Mesendoderm (in vitro differentiated cells): ENCODE measurements around the gene CADM1.

ENCODE experiments used
- DNase-seq: peaks from one replicate; pipeline ENCODE4 v3.0.0; 2013
- H2AK5ac ChIP-seq: 2 replicates; pipeline ENCODE4 v1.6.1; 2013; ENCODE audit warnings: low read length, inconsistent platforms
- H2BK120ac ChIP-seq: 2 replicates; pipeline ENCODE4 v1.6.1; 2013; ENCODE audit warnings: low read depth, mild to moderate bottlenecking, low read length, moderate library complexity, mixed read lengths
- H2BK15ac ChIP-seq: replicated peaks from 2 replicates; pipeline ENCODE4 v1.6.1; 2013; ENCODE audit warnings: low read depth, mild to moderate bottlenecking, moderate library complexity
- H2BK5ac ChIP-seq: 2 replicates; pipeline ENCODE4 v1.6.1; 2013; ENCODE audit warnings: low read length, inconsistent platforms
- H3K18ac ChIP-seq: 2 replicates; pipeline ENCODE4 v1.6.1; 2013; ENCODE audit warnings: mild to moderate bottlenecking, low read length, mixed read lengths
- H3K23ac ChIP-seq: one replicate; pipeline ENCODE4 v1.6.1; 2013; ENCODE audit warnings: low read length
- H3K27ac ChIP-seq: 2 replicates; pipeline ENCODE4 v1.5.1; 2013; ENCODE audit warnings: low read depth, mild to moderate bottlenecking, inconsistent platforms, low read length, moderate library complexity
- H3K27me3 ChIP-seq: 2 replicates; pipeline ENCODE4 v1.6.1; 2013; ENCODE audit warnings: low read length, control low read depth, mild to moderate bottlenecking, inconsistent platforms; ENCODE audit not compliant: insufficient read depth, poor library complexity
- H3K36me3 ChIP-seq: 2 replicates; pipeline ENCODE4 v1.6.1; 2013; ENCODE audit warnings: low read length, inconsistent platforms; ENCODE audit not compliant: control insufficient read depth, insufficient read depth
- H3K4ac ChIP-seq: one replicate; pipeline ENCODE4 v1.6.1; 2013; ENCODE audit warnings: low read depth, mild to moderate bottlenecking, low read length, moderate library complexity
- H3K4me1 ChIP-seq: 2 replicates; pipeline ENCODE4 v1.6.1; 2013; ENCODE audit warnings: low read depth, low read length, inconsistent platforms; ENCODE audit not compliant: control insufficient read depth
- H3K4me2 ChIP-seq: 2 replicates; pipeline ENCODE4 v1.6.1; 2013; ENCODE audit warnings: low read length
- H3K4me3 ChIP-seq: 2 replicates; pipeline ENCODE4 v1.5.1; 2013; ENCODE audit warnings: mild to moderate bottlenecking, low read length
- H3K56ac ChIP-seq: one replicate; pipeline ENCODE4 v1.6.1; 2013; ENCODE audit warnings: low read length
- H3K79me1 ChIP-seq: 2 replicates; pipeline ENCODE4 v1.6.1; 2013; ENCODE audit warnings: low read length, inconsistent platforms
- H3K79me2 ChIP-seq: 2 replicates; pipeline ENCODE4 v1.6.1; 2013; ENCODE audit warnings: mild to moderate bottlenecking, low read length; ENCODE audit not compliant: control insufficient read depth, insufficient read depth
- H3K9ac ChIP-seq: 2 replicates; pipeline ENCODE4 v1.6.1; 2013; ENCODE audit warnings: low read length, inconsistent platforms
- H4K5ac ChIP-seq: one replicate; pipeline ENCODE4 v1.6.1; 2013; ENCODE audit warnings: low read length
- H4K8ac ChIP-seq: one replicate; pipeline ENCODE4 v1.6.1; 2013; ENCODE audit warnings: low read depth, mild to moderate bottlenecking, control low read depth, low read length, moderate library complexity
- WGBS: extraction: QIAGEN DNeasy Blood & Tissue Kit; methylation state at CpG from one replicate; pipeline ENCODE4 v1.1.7; 2013; ENCODE audit warnings: low lambda C conversion rate, missing lambda C conversion rate; ENCODE audit not compliant: insufficient coverage; ENCODE audit errors: extremely low coverage; 5-methylcytosine and 5-hydroxymethylcytosine counted together

Gene CADM1

GRCh38 chr11:115269191-115269950 is 234.8 kb downstream of the CADM1 start:
- Histone ChIP-seq H3K4ac (no peak overlapping the region), H2BK5ac (no peak overlapping the region), H2AK5ac (no peak overlapping the region), H3K27ac (no peak overlapping the region), H3K56ac (no peak overlapping the region), H3K4me1 (no peaks in the 10 kb centered on the region), H3K4me3 (no peak overlapping the region), H3K4me2 (no peak overlapping the region), H3K36me3 (no peaks in the 10 kb centered on the region), H3K18ac (no peak overlapping the region), H2BK120ac (no peak overlapping the region), H4K5ac (no peak overlapping the region), H2BK15ac (no peak overlapping the region), H4K8ac (no peak overlapping the region), H3K9ac (no peak overlapping the region), H3K23ac (no peak overlapping the region), H3K27me3 (no peaks in the 10 kb centered on the region), H3K79me1 (no peaks in the 10 kb centered on the region), H3K79me2 (no peaks in the 10 kb centered on the region)
- no CpG with 5 or more reads among the region's 8 CpGs for WGBS
- no peak for DNase-seq

- no peak overlapping the region for H4K8ac ChIP-seq
- no peaks in the 10 kb centered on the region for H3K36me3 ChIP-seq
- H3K4me1 ChIP-seq: no peaks in the 10 kb centered on the region
Observed at GRCh38 chr11:115267871-115268270, 236.3 kb downstream of the CADM1 start.

GRCh38 chr11:115267238-115267781 is 236.9 kb downstream of the CADM1 start:
- DNase-seq: no peak
- Histone ChIP-seq H2BK15ac (no peak overlapping the region), H3K79me2 (no peaks in the 10 kb centered on the region), H4K5ac (no peak overlapping the region), H3K4me1 (no peaks in the 10 kb centered on the region), H2BK120ac (no peak overlapping the region), H3K18ac (no peak overlapping the region), H3K23ac (no peak overlapping the region), H2BK5ac (no peak overlapping the region), H3K79me1 (no peaks in the 10 kb centered on the region), H3K36me3 (no peaks in the 10 kb centered on the region), H2AK5ac (no peak overlapping the region), H3K4me3 (no peak overlapping the region), H3K27me3 (no peaks in the 10 kb centered on the region), H3K56ac (no peak overlapping the region), H3K4ac (no peak overlapping the region), H4K8ac (no peak overlapping the region), H3K9ac (no peak overlapping the region), H3K27ac (no peak overlapping the region), H3K4me2 (no peak overlapping the region)
- no CpG with 5 or more reads among the region's 8 CpGs for WGBS

More at GRCh38 chr11:115267871-115268270, 236.3 kb downstream of the CADM1 start:
- Histone ChIP-seq H3K79me2 (no peaks in the 10 kb centered on the region), H2BK120ac (no peak overlapping the region), H2AK5ac (no peak overlapping the region), H3K56ac (no peak overlapping the region), H3K4me3 (no peak overlapping the region), H3K4me2 (no peak overlapping the region), H2BK15ac (no peak overlapping the region), H3K27me3 (no peaks in the 10 kb centered on the region), H3K18ac (peak overlapping the region; percentile 9), H3K4ac (no peak overlapping the region), H3K9ac (no peak overlapping the region), H3K27ac (no peak overlapping the region), H3K79me1 (no peaks in the 10 kb centered on the region), H4K5ac (no peak overlapping the region), H3K23ac (no peak overlapping the region), H2BK5ac (no peak overlapping the region)
- DNase-seq: no peak
- no CpG with 5 or more reads among the region's 7 CpGs for WGBS

- WGBS: no CpG with 5 or more reads among the region's 5 CpGs
Observed at GRCh38 chr11:115266066-115266639, 238.1 kb downstream of the CADM1 start.

GRCh38 chr11:115263799-115264656 is 240.2 kb downstream of the CADM1 start:
- Histone ChIP-seq H3K4ac (no peak overlapping the region), H3K36me3 (no peaks in the 10 kb centered on the region), H3K79me2 (no peaks in the 10 kb centered on the region), H3K18ac (no peak overlapping the region), H3K23ac (no peak overlapping the region), H3K79me1 (no peaks in the 10 kb centered on the region), H3K27me3 (no peaks in the 10 kb centered on the region), H2AK5ac (no peak overlapping the region), H3K4me1 (no peaks in the 10 kb centered on the region), H3K27ac (no peak overlapping the region), H4K5ac (no peak overlapping the region), H3K56ac (no peak overlapping the region), H3K4me3 (no peak overlapping the region), H2BK5ac (no peak overlapping the region), H4K8ac (no peak overlapping the region), H3K4me2 (no peak overlapping the region), H2BK120ac (no peak overlapping the region), H3K9ac (no peak overlapping the region), H2BK15ac (no peak overlapping the region)
- DNase-seq: no peak
- 100% methylated on average over 2 of the region's 5 CpGs for WGBS

More at GRCh38 chr11:115266066-115266639, 238.1 kb downstream of the CADM1 start:
- Histone ChIP-seq H3K9ac (no peak overlapping the region), H3K27me3 (no peaks in the 10 kb centered on the region), H4K8ac (no peak overlapping the region), H2AK5ac (no peak overlapping the region), H4K5ac (no peak overlapping the region), H3K4me3 (no peak overlapping the region), H2BK5ac (no peak overlapping the region), H3K23ac (no peak overlapping the region), H2BK15ac (no peak overlapping the region), H2BK120ac (no peak overlapping the region), H3K79me1 (no peaks in the 10 kb centered on the region), H3K4me2 (no peak overlapping the region), H3K4me1 (no peaks in the 10 kb centered on the region), H3K36me3 (no peaks in the 10 kb centered on the region), H3K56ac (no peak overlapping the region), H3K79me2 (no peaks in the 10 kb centered on the region), H3K27ac (no peak overlapping the region), H3K4ac (no peak overlapping the region), H3K18ac (no peak overlapping the region)
- DNase-seq: no peak
